ENCODE data around the gene TSPAN14. TPM values are rescaled to one million over a fixed set of nuclear protein-coding genes. Genes with fewer than 3 reads are reported as not detected.

The TSPAN14 gene
- total and polyA plus RNA-seq, 2 experiments from 2014 or later: 17.9 to 40.7 TPM

DNA sequence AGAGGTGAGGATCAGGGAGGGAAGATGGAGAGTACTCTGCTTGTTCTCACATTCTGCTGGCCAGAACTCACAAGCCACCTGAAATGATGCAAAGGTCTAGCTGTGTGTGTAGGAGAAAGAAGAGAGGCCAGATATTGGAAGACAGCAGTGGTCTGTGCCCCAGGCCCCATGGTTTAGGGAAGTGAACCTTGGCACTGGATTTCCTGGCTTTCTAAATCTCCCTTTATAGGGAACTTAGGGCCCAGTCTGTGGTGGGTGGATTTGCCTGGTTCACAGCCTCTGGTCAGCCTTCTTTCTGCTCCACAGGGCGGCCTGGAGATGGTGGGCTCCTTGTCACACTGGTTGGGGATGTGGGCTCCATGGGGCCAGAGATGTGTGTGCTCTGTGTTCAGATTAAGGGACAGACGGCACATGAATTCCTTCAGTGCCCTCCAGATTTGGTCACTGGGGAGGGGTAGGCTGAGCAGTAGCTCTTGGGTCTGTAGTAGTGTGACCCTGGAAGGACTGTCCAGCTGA lies 74.1 kb downstream of the TSPAN14 start:
- ATAC-seq (no peak), DNase-seq (ENCODE audit: low spot score) (no peak)
- Mint-ChIP-seq H3K4me3 (no peak overlapping the region), H3K27ac (no peak overlapping the region), H3K36me3 (ENCODE audit: low read depth) (peaks cover 14% of the 10 kb centered on the region; the same call in 2 of the 3 replicates), H3K4me1 (peaks cover 25% of the 10 kb centered on the region), H3K27me3 (ENCODE audit: insufficient read depth, low read depth, poor library complexity) (peaks cover 16% of the 10 kb centered on the region), H3K9me3 (peaks cover 12% of the 10 kb centered on the region; the same call in 1 of the 3 replicates)
- Histone ChIP-seq H3K79me2 (replicated peaks; ENCODE audit: insufficient read depth) (no peaks in the 10 kb centered on the region), H3K4me3 (no peak overlapping the region), H3F3A (replicated peaks; ENCODE audit: low read depth) (no peaks in the 10 kb centered on the region), H4K20me1 (replicated peaks; ENCODE audit: insufficient read depth) (no peaks in the 10 kb centered on the region; the same call in 1 of the 2 replicates), H2AFZ (no peak overlapping the region), H3K27me3 (ENCODE audit: insufficient read depth) (no peaks in the 10 kb centered on the region), H3K4me1 (ENCODE audit: insufficient read depth) (peaks cover 16% of the 10 kb centered on the region), H3K9me2 (ENCODE audit: insufficient read depth) (no peaks in the 10 kb centered on the region), H3K27ac (ENCODE audit: low read depth) (no peak overlapping the region), H3K36me3 (ENCODE audit: insufficient read depth) (no peaks in the 10 kb centered on the region), H3K4me2 (no peak overlapping the region)
- TF ChIP-seq ZNF114 (CRISPR knock-in tag; IDR thresholded peaks at IDR 0.05): no peak
- TF ChIP-seq EZH2phosphoT487 (IDR thresholded peaks at IDR 0.05; ENCODE audit: unreplicated experiment): no peak
- TF ChIP-seq STAT1 (IDR thresholded peaks at IDR 0.05; ENCODE audit: unreplicated experiment): no peak

DNA sequence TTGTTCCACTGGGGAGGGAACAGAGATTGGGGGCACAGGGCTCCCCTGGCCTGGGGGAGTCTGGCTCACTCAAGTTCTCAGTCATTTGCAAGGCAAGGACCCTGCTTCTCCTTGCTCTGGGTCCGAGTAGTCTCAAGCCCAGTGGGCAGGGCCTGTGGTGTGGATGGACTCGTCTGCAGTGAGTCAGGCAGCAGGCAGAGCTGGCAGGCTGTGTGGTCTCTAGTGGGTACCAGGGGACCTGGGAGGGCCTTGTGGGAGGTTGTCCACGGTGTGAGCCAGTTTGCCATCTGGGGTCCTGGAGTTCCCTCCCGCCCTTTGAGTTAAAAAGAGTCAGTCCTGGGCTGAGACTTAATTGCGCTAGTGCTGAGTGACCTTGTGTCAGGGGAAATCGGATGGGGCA lies 74.8 kb downstream of the TSPAN14 start:
- peaks cover 14% of the 10 kb centered on the region; the same call in 2 of the 3 replicates for H3K36me3 Mint-ChIP-seq (ENCODE audit: low read depth)
- ATAC-seq (no peak), DNase-seq (ENCODE audit: low spot score) (no peak)
- H3K79me2 ChIP-seq (replicated peaks; ENCODE audit: insufficient read depth): no peaks in the 10 kb centered on the region
- no peak overlapping the region for H3K27ac ChIP-seq (ENCODE audit: low read depth)
- peaks cover 12% of the 10 kb centered on the region; the same call in 1 of the 3 replicates for H3K9me3 Mint-ChIP-seq
- H3K4me1 Mint-ChIP-seq: peaks cover 25% of the 10 kb centered on the region
- peaks cover 12% of the 10 kb centered on the region for H3K27me3 Mint-ChIP-seq (ENCODE audit: insufficient read depth, low read depth, poor library complexity)
- H4K20me1 ChIP-seq (replicated peaks; ENCODE audit: insufficient read depth): no peaks in the 10 kb centered on the region
- H3F3A ChIP-seq (replicated peaks; ENCODE audit: low read depth): no peaks in the 10 kb centered on the region
- H3K4me2 ChIP-seq: no peak overlapping the region
- peaks cover 16% of the 10 kb centered on the region for H3K4me1 ChIP-seq (ENCODE audit: insufficient read depth)
- no peaks in the 10 kb centered on the region for H3K9me2 ChIP-seq (ENCODE audit: insufficient read depth)
- no peaks in the 10 kb centered on the region for H3K27me3 ChIP-seq (ENCODE audit: insufficient read depth)
- no peak overlapping the region for H3K4me3 Mint-ChIP-seq
- H2AFZ ChIP-seq: no peak overlapping the region
- no peak overlapping the region for H3K4me3 ChIP-seq
- H3K27ac Mint-ChIP-seq: no peak overlapping the region
- H3K36me3 ChIP-seq (ENCODE audit: insufficient read depth): no peaks in the 10 kb centered on the region
- TF ChIP-seq, protein P1, sequence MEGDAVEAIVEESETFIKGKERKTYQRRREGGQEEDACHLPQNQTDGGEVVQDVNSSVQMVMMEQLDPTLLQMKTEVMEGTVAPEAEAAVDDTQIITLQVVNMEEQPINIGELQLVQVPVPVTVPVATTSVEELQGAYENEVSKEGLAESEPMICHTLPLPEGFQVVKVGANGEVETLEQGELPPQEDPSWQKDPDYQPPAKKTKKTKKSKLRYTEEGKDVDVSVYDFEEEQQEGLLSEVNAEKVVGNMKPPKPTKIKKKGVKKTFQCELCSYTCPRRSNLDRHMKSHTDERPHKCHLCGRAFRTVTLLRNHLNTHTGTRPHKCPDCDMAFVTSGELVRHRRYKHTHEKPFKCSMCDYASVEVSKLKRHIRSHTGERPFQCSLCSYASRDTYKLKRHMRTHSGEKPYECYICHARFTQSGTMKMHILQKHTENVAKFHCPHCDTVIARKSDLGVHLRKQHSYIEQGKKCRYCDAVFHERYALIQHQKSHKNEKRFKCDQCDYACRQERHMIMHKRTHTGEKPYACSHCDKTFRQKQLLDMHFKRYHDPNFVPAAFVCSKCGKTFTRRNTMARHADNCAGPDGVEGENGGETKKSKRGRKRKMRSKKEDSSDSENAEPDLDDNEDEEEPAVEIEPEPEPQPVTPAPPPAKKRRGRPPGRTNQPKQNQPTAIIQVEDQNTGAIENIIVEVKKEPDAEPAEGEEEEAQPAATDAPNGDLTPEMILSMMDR (conservative IDR thresholded peaks at IDR 0.05; ENCODE audit: low read depth in 2 of 2): no peak
- TF ChIP-seq NANOG (IDR thresholded peaks at IDR 0.05; ENCODE audit: borderline replicate concordance): no peak
- TF ChIP-seq STAT1 (IDR thresholded peaks at IDR 0.05; ENCODE audit: unreplicated experiment): no peak
- no peak for TF ChIP-seq EZH2phosphoT487 (IDR thresholded peaks at IDR 0.05; ENCODE audit: unreplicated experiment)
- no peak for TF ChIP-seq CREB1 (CRISPR knock-in tag; IDR thresholded peaks at IDR 0.05; ENCODE audit: low read depth)
- TF ChIP-seq ZNF114 (CRISPR knock-in tag; IDR thresholded peaks at IDR 0.05): no peak
- TF ChIP-seq, protein P2, sequence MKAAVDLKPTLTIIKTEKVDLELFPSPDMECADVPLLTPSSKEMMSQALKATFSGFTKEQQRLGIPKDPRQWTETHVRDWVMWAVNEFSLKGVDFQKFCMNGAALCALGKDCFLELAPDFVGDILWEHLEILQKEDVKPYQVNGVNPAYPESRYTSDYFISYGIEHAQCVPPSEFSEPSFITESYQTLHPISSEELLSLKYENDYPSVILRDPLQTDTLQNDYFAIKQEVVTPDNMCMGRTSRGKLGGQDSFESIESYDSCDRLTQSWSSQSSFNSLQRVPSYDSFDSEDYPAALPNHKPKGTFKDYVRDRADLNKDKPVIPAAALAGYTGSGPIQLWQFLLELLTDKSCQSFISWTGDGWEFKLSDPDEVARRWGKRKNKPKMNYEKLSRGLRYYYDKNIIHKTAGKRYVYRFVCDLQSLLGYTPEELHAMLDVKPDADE (IDR thresholded peaks at IDR 0.05): no peak
- no peak for TF ChIP-seq EZH2 (IDR thresholded peaks at IDR 0.05; ENCODE audit: low read depth, unreplicated experiment)
- TF ChIP-seq ZNF331 (CRISPR knock-in tag; IDR thresholded peaks at IDR 0.05; ENCODE audit: low read depth): no peak
- TF ChIP-seq, protein P3, sequence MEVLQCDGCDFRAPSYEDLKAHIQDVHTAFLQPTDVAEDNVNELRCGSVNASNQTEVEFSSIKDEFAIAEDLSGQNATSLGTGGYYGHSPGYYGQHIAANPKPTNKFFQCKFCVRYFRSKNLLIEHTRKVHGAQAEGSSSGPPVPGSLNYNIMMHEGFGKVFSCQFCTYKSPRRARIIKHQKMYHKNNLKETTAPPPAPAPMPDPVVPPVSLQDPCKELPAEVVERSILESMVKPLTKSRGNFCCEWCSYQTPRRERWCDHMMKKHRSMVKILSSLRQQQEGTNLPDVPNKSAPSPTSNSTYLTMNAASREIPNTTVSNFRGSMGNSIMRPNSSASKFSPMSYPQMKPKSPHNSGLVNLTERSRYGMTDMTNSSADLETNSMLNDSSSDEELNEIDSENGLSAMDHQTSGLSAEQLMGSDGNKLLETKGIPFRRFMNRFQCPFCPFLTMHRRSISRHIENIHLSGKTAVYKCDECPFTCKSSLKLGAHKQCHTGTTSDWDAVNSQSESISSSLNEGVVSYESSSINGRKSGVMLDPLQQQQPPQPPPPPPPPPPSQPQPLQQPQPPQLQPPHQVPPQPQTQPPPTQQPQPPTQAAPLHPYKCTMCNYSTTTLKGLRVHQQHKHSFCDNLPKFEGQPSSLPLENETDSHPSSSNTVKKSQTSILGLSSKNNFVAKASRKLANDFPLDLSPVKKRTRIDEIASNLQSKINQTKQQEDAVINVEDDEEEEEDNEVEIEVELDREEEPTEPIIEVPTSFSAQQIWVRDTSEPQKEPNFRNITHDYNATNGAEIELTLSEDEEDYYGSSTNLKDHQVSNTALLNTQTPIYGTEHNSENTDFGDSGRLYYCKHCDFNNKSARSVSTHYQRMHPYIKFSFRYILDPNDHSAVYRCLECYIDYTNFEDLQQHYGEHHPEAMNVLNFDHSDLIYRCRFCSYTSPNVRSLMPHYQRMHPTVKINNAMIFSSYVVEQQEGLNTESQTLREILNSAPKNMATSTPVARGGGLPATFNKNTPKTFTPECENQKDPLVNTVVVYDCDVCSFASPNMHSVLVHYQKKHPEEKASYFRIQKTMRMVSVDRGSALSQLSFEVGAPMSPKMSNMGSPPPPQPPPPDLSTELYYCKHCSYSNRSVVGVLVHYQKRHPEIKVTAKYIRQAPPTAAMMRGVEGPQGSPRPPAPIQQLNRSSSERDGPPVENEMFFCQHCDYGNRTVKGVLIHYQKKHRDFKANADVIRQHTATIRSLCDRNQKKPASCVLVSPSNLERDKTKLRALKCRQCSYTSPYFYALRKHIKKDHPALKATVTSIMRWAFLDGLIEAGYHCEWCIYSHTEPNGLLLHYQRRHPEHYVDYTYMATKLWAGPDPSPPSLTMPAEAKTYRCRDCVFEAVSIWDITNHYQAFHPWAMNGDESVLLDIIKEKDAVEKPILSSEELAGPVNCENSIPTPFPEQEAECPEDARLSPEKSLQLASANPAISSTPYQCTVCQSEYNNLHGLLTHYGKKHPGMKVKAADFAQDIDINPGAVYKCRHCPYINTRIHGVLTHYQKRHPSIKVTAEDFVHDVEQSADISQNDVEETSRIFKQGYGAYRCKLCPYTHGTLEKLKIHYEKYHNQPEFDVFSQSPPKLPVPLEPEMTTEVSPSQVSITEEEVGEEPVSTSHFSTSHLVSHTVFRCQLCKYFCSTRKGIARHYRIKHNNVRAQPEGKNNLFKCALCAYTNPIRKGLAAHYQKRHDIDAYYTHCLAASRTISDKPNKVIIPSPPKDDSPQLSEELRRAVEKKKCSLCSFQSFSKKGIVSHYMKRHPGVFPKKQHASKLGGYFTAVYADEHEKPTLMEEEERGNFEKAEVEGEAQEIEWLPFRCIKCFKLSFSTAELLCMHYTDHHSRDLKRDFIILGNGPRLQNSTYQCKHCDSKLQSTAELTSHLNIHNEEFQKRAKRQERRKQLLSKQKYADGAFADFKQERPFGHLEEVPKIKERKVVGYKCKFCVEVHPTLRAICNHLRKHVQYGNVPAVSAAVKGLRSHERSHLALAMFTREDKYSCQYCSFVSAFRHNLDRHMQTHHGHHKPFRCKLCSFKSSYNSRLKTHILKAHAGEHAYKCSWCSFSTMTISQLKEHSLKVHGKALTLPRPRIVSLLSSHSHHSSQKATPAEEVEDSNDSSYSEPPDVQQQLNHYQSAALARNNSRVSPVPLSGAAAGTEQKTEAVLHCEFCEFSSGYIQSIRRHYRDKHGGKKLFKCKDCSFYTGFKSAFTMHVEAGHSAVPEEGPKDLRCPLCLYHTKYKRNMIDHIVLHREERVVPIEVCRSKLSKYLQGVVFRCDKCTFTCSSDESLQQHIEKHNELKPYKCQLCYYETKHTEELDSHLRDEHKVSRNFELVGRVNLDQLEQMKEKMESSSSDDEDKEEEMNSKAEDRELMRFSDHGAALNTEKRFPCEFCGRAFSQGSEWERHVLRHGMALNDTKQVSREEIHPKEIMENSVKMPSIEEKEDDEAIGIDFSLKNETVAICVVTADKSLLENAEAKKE (CRISPR knock-in tag; IDR thresholded peaks at IDR 0.05): no peak

All from GM23338 (cell line).